COLO668 (cell line): Measurements from ENCODE around the gene HLF.
"Not testable (repeated sequence)": the region's sequence is repeated elsewhere in the genome, so short reads cannot be mapped to it uniquely, and the experiment has no call there.

Experiments
- DNase-seq: peaks from one replicate; lab custom pipeline; 2025; ENCODE audit not compliant: unreplicated experiment; lab: John Stamatoyannopoulos, UW

Gene HLF

DNA sequence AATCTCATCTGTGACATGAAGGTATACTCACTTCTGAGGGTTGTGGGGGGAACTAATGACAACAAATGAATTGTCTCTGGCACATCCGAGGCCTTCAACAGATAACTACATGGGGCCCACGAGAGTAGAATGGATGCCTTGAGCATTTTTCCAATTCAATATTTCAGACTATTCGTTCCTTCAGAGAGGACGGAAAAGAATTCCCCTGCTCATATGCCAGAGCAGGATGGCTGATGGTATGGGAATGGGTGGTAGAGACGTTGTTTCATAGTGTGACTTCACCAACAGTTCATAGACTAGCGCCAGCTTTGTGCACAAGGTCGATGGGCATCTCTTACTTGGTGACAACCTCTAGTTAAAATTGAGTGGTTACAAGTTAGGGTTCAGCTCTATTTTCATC lies 61.3 kb downstream of the HLF start:
- no peak for DNase-seq

DNA sequence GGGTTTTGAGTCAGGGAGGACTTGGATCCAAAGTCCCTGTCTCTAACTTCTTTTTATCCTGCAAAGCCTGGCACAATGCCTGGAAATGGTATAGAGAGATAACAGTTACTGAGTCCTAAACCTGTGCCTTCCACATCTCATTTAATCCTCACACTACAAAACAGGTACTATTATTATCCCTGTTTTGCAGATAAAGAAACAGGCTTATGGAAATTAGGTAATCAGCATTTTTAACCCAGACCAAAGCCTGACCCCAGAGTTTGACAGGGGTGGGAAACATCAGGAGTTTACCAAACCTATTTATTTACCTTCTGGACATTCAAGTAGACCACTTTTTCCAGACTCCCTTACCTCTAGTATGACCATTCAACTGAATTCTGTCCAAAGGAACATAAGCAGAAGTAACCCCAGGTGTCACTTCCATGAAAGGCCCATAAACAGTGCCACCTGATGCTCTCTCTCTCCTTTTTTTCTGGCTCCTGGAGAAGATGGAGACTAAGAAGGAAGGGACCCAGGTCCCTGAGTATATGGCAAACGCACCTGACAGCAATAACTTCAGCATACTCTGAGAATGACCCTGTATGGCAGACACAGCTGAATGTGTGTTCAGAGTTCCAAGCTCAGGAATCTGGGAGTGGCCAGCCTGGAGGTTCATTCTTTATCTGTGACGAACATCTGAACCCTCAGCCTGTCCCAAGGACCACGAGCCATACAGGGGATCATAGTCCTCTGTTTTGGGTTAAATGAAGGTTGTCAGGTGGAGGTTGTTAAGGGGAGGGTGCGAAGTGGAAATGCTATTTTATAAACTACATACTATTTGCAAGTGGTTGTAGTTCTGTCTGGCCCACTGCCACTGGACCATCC lies 62.7 kb downstream of the HLF start:
- DNase-seq: no peak

DNA sequence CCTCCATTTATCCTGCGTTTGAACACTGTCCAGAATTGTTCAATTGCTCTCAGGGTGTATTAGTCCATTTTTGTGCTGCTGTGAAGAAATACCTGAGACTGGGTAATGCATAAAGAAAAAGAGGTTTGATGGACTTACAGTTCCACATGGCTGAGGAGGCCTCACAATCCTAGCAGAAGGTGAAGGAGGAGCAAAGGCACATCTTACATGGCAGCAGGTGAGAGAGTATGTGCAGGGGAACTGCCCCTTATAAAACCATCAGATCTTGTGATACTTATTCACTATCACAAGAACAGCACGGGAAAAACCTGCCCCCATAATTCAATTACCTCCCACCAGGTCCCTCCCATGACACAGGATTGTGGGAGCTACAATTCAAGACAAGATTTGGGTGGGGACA lies 63.8 kb downstream of the HLF start:
- DNase-seq: not testable (repeated sequence)

DNA sequence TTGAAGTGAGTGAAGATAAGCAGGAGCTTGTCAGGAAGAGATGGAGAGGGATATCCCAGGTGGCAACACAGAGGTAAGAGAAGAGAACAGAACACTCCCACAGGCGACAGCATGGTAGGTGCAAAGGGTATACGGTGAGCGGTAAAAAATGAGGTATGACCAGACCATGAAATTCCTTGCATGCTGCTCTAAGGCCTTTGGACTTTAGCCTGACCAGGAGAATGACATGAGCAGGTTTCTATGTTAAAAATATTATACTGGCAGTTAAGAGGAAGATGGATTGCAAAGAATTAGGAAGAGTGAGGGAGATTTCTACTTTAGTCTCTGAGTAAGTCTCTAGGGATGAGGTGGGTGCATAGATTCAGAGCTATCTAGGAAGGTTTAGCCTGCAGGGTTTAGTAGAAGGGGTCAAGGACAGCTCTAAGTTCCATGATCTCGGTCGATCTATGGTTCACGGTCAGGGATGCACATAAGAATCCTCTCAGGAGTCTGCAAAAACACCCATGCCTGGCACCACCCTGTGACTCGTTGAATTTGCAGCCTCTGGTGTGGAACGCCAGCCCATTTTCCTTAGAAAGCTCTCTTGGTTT lies 65.7 kb downstream of the HLF start:
- no peak for DNase-seq

DNA sequence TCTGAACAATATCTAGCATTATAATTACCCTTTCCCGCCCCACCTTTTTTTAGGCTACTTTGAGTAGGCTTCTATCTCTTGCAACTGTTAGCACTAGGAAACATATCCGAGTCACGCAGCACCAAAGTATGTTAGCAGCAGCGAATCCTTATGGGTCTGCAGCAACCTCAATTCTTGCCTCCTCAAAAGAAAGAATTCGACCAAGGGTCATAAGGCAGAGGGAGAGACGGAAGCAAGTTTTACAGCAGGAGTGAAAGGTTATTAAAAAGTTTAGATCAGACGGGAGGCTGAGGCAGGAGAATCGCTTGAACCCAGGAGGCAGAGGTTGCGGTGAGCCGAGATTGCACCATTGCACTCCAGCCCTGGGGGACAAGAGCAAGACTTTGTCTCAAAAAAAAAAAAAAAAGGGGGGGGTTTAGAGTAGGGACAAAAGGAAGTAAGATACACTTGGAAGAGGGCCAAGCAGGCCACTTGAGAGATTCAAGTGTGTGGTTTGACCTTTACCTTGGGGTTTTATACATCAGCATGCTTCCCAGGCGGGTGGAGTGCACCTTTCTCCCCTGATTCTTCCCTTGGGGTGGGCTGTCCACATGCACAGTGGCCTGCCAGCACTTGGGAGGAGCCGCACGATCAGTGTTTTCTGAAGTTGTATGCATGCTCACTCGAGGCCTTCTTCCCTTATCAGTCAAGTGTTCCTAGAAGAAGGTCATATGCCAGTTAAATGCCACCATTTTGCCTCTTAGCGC lies 67.7 kb downstream of the HLF start:
- DNase-seq: peak; percentile 21

DNA sequence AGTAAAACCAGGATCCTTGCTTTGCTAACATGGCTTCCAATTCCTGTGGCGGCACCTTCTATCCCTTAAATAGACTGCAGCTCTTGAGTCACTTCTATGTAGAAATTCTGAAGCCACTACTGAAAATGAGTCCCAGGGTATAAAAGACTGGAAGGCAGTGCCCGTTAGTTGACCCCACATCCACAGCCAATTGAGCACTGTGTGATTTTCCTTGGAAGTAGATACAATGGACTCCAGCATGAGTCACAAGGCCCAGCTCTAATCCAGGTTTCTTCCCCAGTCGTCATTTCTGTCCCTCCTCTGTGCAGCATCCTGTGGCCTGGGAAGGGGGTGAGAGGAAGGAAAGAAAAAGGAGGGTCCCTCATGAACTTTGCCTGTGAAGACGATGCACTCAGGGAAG lies 69.5 kb downstream of the HLF start:
- DNase-seq: no peak

DNA sequence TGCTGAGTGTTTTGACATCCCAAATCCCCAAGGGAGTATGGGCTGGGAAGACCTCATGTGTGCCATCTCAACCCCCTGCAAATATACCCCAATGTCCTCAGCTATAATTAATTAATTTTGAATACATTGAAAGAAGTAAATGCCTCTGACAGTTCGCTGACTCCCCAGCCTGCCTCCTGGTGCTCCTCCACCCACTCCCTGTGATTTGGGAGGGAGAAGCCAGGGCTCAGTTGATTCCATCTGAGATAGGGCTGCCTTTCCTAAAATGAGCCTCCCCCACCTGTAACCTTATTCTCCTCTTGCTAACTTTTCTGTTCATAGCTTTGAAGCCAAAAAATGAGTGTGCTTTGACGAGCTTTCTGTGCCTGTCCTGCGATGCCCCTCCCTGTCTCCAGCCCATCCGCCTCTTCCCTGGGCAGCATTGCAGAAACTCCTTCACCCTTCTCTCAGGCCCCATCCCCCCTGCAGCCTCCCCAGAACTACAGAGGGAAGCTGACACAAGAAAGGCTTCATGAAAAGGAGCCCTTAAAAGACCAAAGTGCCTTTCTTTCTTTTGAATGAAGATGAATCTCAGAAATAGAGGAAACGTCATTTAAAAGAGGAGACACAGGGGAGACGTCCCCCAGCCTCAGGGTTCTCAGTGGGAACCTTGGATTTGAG lies 70.3 kb downstream of the HLF start:
- DNase-seq: no peak

DNA sequence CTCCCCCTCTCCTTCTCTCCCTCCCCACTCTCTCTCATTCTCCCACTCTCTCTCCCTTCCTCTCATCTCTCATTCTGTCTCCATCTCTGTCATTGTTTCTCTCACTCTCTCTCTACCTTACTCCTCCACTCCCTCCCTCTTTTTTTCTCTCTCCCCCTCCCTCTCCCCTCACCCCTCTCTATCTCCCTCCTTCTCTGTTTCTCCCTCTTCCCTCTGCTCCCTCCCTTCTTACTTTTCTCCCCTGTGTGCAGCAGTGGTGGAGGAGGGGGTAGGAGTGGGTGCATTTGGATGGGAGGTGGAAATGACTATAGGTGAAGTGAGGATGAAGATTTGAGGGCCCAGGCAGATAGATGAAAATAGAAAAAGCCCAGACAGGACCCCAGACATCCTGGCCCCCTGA lies 70.9 kb downstream of the HLF start:
- DNase-seq: no peak

DNA sequence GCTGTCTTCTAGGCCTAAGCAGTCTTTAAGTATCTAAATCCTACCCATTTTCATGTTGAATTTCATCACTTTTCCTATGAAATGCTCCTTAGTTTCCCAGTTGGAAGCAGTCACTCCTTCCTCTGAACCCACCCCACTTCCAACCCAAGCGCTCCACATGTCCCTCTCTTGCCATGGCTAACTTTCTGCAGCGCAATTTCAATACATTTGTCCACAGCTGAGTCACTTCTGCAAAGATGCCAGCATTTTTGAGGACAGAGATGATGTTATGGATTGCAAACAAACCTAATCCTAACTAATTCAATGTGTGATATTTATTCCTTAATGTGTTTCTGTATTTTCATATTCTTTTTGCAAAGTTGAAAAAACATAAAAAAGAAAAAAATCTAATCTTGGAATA lies 71.7 kb downstream of the HLF start:
- DNase-seq: no peak

DNA sequence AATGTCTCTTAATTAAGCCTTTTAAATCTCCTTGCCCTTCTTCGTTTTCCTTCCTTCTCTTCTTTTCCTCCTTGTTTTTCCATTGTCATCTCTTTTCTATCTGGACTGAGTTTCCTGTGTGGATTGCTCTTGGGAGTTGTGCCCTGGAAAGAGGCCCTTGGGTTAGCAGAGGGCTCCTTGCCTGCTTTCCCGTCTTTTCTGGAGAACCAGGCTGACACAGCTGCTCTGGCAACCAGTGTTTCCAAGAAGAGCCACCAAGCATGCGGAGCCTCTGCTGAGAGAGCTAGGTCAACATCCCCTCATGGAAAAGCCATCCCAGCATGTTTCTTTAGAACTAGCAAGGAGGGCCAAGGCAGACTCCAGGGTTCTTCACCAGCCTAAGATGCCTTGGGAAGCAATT lies 75.4 kb downstream of the HLF start:
- no peak for DNase-seq

DNA sequence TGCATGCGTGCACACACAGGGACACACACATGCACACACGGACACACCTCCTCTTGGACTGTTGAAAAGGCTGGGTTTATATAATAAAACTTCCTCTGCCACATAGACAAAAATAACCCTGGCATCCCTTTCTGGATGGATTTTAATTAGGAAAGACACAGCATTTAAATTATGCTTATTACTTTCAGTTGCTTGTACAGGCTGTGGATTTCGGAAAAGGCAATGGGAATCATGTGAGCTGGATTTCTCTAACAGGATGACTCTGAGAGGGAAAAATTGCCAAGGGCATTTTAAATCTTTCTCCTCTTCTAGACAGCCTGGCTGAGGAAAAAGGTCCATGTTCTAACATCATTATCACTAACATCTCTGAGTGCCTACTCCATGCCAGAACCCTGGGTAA lies 75.9 kb downstream of the HLF start:
- no peak for DNase-seq

DNA sequence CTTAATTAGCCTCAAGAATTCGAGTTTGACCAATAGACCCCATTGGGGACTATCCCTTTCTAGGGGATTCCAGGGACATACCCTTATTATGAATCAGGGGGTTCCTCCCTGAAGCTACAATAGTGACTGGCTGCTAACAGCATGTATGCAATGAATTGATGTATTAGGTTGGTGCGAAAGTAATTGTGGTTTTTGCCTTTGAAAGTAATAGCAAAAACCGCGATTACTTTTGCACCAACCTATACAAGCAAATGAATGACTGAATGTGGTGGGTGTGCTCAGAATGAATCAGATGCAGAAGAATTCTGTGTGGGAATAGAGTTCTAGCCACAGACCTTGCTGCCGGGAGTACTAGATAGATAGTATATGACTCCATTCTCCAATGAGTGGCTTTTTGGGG lies 76.7 kb downstream of the HLF start:
- DNase-seq: no peak

DNA sequence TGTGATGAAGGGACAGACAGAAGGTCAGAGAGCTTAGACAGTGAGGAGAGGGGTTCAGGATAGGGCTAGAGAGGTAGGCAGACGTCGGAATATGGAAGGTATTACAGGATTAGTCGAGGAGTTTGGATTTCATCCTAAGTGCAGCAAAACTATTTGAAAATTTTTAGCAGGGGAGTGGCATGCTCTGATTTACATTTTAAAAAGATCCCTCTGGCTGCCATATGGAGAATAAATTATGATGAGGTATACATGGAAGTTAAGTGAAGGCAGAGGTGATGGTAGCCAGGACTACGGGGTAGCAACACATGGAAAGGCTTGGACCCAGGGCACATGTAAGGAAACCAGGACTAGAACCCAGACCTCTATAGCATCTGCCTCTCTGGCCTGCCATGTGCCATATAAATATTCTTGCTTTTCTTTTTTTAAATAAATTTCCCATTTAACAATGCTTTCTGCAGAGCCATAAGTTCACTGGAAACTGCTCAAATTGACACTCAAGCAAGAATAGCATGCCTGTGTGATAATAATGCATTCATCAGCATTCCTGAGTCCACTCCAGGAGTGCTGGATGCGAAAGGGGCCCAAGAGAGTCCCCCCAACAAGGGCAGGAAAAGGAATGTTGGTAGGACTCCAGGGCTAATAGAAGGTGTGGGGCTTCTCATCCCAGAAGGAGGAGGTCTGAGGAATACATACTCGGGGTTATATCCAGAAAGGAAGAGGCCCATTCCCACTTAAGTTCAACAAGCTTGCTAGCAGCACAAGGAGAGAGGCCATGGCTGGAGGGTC lies 78.2 kb downstream of the HLF start:
- DNase-seq: no peak

DNA sequence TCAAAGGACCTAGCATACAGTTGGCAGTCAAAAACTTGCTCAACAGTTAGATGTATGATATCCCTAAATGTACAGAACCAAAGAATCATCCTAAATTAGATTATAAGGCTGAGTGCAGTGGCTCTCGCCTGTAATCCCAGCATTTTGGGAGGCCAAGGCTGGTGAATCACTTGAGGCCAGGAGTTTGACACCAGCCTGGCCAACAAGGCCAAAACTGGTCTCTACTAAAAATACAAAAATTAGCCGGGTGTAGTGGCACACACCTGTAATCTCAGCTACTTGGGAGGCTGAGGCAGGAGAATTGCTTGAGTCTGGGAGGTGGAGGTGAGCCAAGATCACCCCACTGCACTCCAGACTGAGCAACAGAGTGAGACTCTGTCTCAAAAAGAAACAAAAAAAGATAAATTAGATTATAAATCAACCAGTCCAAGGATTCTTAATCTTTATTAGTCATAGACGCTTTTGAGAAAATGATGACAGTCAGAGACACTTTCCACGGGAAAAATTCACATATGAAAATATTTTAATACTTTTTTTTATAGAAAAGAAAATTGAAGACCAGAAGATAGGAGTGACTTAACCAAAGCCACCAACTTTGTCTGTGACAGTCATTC lies 79.2 kb downstream of the HLF start:
- DNase-seq: no peak

DNA sequence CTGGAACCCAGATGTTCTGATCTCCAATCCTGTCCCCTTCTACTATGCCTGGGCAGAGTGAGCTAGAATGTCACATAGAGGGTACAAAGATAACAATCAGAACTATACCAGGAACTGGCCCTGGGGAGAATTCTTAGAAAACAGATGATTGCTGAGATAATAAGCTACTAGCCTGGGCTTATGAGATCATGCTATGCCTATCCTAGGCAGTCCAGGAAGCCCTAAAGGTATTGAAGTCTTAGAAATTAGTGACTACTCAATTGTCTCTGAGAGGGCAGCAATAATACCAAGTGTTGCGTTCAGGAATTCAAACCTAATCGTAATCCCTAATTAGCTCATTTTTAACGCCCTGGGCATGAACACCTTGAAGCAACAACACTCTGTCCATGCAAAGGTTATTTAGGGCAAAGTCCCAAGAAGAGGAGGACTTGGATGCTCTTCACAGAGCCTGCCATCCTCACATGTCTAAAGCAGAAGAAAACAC lies 79.8 kb downstream of the HLF start:
- DNase-seq: no peak

DNA sequence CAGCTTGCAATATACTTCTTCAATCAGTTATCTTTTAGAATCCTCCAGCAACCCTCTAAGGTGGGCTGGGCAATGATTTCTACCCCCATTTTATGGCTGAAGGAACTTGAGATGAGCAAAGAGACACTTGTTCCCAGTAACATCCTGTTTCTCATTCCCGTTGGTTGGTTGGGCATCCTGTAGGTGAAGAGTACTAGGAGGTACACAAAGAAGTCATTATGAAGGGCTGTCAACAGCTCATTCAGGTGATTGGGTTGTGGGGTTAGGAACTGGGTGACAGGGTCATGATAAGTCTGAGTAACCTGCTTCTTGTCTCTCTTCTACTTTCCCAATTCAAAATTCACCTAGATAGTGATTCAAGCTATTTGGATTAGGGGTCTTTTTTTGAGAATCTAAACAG lies 80.4 kb downstream of the HLF start:
- DNase-seq: no peak

DNA sequence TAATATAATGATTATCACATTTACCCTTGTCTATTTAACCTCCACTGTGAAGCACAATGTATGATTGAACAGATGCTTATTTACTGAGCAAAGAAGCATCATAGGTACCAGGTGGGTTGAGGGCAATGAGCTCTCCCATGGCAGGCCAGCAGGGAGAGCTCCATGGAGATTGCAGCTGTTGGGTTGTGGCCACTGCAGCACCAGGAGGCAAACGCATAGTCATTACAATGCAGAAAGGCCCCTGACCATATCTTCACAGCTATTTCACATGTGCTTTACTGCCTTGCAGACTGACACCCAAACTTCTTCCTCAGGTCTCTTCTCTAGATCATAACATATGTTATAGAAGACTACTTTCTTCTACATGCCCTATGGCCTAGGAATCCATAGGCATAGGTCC lies 81.9 kb downstream of the HLF start:
- no peak for DNase-seq

DNA sequence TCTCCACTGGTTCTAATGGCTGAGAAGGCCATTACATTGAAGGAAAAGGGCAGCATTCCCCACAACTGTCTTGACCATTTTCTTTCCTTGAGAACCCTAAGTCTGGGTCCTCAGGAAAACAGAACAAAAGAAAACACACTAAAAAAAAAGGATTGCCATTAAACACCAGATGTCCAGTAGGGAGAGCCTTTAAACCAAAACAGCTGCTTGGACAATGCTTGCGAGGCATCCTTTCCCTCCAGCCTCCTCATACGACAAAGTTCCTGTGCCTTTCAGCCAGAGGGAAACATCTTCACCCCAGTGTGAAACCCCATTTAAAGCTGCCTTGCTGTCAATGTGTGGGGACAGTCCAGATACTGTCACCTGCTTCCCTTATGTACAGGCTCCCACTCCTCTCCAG lies 82.6 kb downstream of the HLF start:
- DNase-seq: no peak

DNA sequence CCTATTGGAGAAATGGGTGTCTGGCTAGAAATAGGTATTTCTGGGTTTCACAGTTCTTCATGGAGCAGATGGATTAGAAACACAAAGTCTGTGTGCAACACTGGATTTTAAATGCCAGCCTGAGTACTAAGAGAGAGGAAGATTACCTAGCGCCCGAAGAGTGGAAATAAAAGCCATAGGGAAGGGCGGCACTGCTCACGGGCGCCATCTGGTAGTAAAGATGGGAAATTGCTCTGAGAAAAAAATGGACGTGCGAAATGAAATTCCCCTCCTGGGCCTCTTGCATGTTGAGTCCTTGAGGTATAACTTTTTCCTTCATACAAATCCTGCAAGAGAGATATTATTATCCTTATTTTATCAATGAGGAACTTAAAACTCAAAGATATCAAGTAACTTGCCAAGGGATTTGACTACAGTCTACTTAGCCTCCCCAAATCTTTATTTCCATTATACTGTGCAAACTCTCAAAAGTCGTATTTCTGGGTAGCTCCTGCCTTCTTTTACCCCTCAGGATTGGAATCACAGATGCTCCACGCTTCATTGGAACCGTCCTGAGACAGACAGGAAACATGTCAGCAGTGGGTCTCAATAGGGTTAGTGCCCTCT lies 84.1 kb downstream of the HLF start:
- DNase-seq: peak; percentile 9

DNA sequence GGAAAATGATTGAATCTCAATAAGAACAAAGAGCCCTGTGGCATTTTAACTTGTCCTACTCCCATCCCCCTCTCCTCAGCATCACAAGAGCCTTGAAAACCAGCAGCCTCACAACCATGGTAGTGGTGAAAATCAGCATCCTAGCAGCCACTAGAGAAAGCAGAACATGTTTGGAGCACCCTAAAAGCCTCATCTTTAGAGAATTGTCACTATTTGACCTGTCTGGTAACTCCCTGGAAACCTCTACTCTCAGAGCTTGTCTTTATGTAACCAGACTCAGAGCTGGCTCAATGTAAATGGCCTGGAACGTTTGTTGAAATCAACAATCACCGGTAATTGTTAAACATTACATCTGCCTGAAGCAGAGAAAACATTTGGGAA lies 86.1 kb downstream of the HLF start:
- DNase-seq: no peak
